NCI-H2029 treated with DMSO at 0.1 percent for 48 hours (cell line): ENCODE results near the gene RFX2.
A peak's percentile ranks its signal among the peaks of the same experiment; 100 is the strongest.

ENCODE experiments used
- DNase-seq: peaks from one replicate; lab custom pipeline; 2025; lab: John Stamatoyannopoulos, UW

RFX2 gene

GRCh38 chr19:6103894-6104293 is 6.4 kb downstream of the RFX2 start:
- DNase-seq: no peak

- DNase-seq: no peak
Observed at GRCh38 chr19:6103217-6103644, 7.1 kb downstream of the RFX2 start.

GRCh38 chr19:6101991-6102390 is 8.3 kb downstream of the RFX2 start:
- no peak for DNase-seq

GRCh38 chr19:6101291-6101825 is 8.9 kb downstream of the RFX2 start:
- DNase-seq: no peak

GRCh38 chr19:6100284-6100915 is 9.9 kb downstream of the RFX2 start:
- DNase-seq: no peak

- no peak for DNase-seq
Observed at GRCh38 chr19:6099599-6099998, 10.7 kb downstream of the RFX2 start.

- DNase-seq: no peak
Observed at GRCh38 chr19:6099033-6099432, 11.3 kb downstream of the RFX2 start.

GRCh38 chr19:6098574-6098973 is 11.7 kb downstream of the RFX2 start:
- DNase-seq: no peak

- no peak for DNase-seq
Observed at GRCh38 chr19:6097911-6098310, 12.4 kb downstream of the RFX2 start.

- DNase-seq: no peak
Observed at GRCh38 chr19:6095760-6096159, 14.5 kb downstream of the RFX2 start.

- DNase-seq: no peak
Observed at GRCh38 chr19:6092329-6093286, 17.7 kb downstream of the RFX2 start.

- DNase-seq: no peak
Observed at GRCh38 chr19:6091771-6092291, 18.5 kb downstream of the RFX2 start.

GRCh38 chr19:6090634-6091033 is 19.7 kb downstream of the RFX2 start:
- DNase-seq: no peak

- no peak for DNase-seq
Observed at GRCh38 chr19:6088602-6089049, 21.7 kb downstream of the RFX2 start.

GRCh38 chr19:6087074-6087571 is 23.2 kb downstream of the RFX2 start:
- DNase-seq: peak; percentile 71

GRCh38 chr19:6086068-6086788 is 24.1 kb downstream of the RFX2 start:
- no peak for DNase-seq

- DNase-seq: no peak
Observed at GRCh38 chr19:6084821-6085220, 25.5 kb downstream of the RFX2 start.

GRCh38 chr19:6079107-6079506 is 31.2 kb downstream of the RFX2 start:
- DNase-seq: no peak

GRCh38 chr19:6078068-6078467 is 32.2 kb downstream of the RFX2 start:
- no peak for DNase-seq

GRCh38 chr19:6076675-6077463 is 33.4 kb downstream of the RFX2 start:
- DNase-seq: no peak

GRCh38 chr19:6076291-6076665 is 34.0 kb downstream of the RFX2 start:
- no peak for DNase-seq
